Measurements from ENCODE around the gene RTP5.

The RTP5 gene

GRCh38 chr2:241843321-241844065, 26.0 kb upstream of the RTP5 start:
- no peak for DNase-seq (ENCODE audit: low spot score)

GRCh38 chr2:241844066-241844728, 25.3 kb upstream of the RTP5 start:
- DNase-seq (ENCODE audit: low spot score) = peak; percentile 23

- DNase-seq (ENCODE audit: low spot score) = no peak
Measured at GRCh38 chr2:241844831-241845578, 24.5 kb upstream of the RTP5 start.

- DNase-seq (ENCODE audit: low spot score) = no peak
Measured at GRCh38 chr2:241846406-241846805, 23.1 kb upstream of the RTP5 start.

- DNase-seq (ENCODE audit: low spot score) = no peak
Measured at GRCh38 chr2:241848761-241849615, 20.5 kb upstream of the RTP5 start.

GRCh38 chr2:241849616-241850543, 19.6 kb upstream of the RTP5 start:
- DNase-seq (ENCODE audit: low spot score) = no peak

- DNase-seq (ENCODE audit: low spot score) = no peak
Measured at GRCh38 chr2:241850544-241851324, 18.8 kb upstream of the RTP5 start.

GRCh38 chr2:241851325-241852115, 18.0 kb upstream of the RTP5 start:
- DNase-seq (ENCODE audit: low spot score) = no peak

- no peak for DNase-seq (ENCODE audit: low spot score)
Measured at GRCh38 chr2:241852116-241852980, 17.2 kb upstream of the RTP5 start.

GRCh38 chr2:241852981-241853631, 16.4 kb upstream of the RTP5 start:
- no peak for DNase-seq (ENCODE audit: low spot score)

GRCh38 chr2:241853651-241854341, 15.7 kb upstream of the RTP5 start:
- DNase-seq (ENCODE audit: low spot score) = no peak

- no peak for DNase-seq (ENCODE audit: low spot score)
Measured at GRCh38 chr2:241854342-241855244, 14.9 kb upstream of the RTP5 start.

- DNase-seq (ENCODE audit: low spot score) = no peak
Measured at GRCh38 chr2:241855245-241855887, 14.2 kb upstream of the RTP5 start.

GRCh38 chr2:241855888-241856422, 13.6 kb upstream of the RTP5 start:
- no peak for DNase-seq (ENCODE audit: low spot score)

- no peak for DNase-seq (ENCODE audit: low spot score)
Measured at GRCh38 chr2:241857041-241857541, 12.4 kb upstream of the RTP5 start.
